Activated T-cell treated with anti-CD3 and anti-CD28 coated beads for 48 hours (primary cell): ENCODE results near the gene CNTNAP4.

Experiments used
- DNase-seq: peaks from one replicate; pipeline ENCODE4 v3.0.0-alpha.2; 2020; ENCODE audit warnings: low read depth

CNTNAP4 gene

GRCh38 chr16:76490036-76490639 is 212.9 kb downstream of the CNTNAP4 start:
- DNase-seq = no peak

DNA sequence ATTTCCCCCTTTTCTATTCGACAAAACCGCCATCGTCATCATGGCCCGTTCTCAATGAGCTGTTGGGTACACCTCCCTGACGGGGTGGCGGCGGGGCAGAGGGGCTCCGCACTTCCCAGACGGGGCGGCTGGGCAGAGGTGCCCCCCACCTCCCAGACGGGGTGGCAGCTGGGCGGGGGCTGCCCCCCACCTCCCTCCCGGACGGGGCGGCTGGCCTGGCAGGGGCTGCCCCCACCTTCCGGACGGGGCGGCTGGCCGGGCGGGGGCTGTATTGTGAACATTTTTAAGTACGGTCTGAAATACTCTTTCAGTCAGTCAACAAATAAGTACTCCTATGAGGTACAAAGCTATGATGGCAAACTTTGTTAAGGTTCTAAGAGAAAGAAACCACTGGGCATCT is 222.8 kb downstream of the CNTNAP4 start:
- no peak for DNase-seq

- DNase-seq = no peak
These were observed 224.9 kb downstream of the CNTNAP4 start for GRCh38 chr16:76502063-76502462.

- DNase-seq = no peak
These were observed 225.4 kb downstream of the CNTNAP4 start for GRCh38 chr16:76502555-76502954.

GRCh38 chr16:76503091-76503490 is 225.9 kb downstream of the CNTNAP4 start:
- DNase-seq = no peak

- no peak for DNase-seq
These were observed 234.0 kb downstream of the CNTNAP4 start for GRCh38 chr16:76511203-76511602.

- DNase-seq = no peak
These were observed 241.6 kb downstream of the CNTNAP4 start for GRCh38 chr16:76518781-76519180.

DNA sequence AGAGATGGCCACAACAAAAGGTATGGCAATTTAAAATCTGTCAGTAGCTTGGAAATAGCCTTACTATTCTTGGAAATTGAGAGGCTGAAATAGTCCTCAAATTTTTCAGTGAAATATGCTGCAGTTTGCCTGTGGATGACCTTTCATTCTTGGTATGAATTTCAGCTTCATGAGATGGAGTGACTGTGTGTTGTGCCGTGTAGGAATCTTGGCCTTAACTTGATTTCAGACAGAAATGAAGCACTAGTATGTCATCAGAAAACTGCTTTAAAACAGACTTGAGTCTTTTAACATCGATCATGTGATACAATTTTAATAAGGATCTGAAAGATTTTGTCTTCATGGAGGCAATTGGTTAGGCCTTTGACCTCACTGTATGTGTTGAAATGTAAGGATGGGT is 247.2 kb downstream of the CNTNAP4 start:
- no peak for DNase-seq

DNA sequence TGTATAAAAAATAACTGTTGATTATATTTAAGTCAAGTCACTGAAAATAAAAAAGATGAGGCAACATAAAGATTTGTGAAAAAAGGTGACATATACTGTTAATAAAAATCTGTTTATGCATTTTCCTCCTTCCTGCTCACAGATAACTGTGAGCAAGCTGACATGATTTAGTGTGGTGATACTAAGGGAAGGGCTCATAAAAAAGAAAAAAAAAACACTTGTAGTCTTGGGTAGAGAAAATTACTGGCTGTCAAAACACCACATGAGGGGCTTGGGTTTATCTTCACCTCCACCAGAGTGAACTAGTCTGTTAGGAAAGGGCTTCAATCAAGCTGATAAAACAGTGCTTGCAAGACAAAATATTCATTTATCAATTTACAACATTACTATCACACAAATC is 247.6 kb downstream of the CNTNAP4 start:
- DNase-seq = no peak

DNA sequence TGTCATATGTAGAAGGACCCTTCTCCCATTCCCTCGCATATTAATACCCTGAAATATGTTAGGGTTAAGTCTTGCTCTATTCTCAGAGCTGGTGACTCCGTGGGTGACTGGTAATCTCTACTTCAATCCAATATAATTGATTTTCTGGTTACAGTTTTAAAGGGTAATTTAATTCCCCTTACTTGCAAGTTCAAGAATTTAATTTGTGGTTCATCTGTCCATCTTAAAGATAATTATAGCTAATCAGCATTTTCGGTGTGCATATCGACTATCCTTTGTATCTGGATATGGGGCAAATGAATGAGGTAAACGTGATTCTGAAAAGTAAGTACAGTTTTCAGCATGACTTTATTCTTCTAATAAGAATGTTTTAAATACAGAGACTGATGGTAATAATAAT is 250.0 kb downstream of the CNTNAP4 start:
- DNase-seq = no peak

DNA sequence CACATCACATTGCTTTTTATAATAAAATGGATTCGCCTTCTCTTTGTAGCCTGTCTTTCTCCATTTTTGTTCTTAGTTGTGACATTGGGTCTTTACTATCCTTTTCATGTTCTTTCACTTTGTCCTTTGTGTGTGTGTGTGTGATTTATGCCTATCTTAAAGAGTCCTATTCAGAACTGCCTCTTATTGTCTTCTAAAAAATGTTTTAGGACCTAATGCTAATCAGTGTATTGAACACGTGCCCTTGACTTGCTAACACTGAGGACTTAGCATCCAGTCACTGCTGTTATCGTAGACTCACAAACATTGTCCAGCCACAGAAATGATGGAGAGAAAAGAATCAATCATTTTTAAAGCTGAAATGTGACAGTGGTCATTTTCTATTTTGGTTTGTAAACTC is 251.9 kb downstream of the CNTNAP4 start:
- DNase-seq = no peak

GRCh38 chr16:76531236-76531635 is 254.0 kb downstream of the CNTNAP4 start:
- no peak for DNase-seq

DNA sequence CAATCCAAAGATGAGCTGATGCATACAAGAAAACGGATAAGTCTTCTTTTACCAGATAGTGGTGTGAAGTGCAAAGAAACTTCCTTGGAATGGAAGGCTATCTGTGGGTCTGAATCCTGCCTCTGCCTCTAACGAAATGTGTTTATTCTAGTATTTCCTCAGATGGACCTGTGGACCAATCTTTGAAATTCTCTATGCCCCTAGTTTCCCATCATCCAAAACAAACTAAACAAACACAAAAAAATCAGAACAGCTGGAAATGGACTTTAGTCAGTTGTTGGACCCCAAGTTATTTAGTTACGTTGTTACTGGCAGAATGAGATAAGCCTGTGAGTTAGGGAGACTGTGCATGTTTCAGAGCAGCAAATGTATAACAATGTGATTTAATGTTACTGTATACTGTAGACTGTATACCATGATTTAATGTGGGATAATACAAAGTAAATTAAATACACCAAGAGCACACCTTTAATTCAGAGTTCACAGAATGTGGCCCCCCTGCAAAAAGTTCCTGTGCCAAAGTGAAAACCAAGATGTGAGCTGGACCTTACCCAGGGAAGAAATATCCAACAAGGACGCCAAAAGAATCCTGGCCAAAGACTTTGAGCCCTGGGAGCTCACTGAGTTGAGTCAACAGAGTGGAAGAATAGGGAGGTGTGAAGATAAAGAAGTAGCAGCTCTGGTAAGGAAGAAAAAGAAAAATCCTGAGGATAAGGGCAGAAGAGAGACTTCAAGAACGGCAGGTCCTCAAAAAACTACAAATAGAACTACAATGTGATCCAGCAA is 255.2 kb downstream of the CNTNAP4 start:
- no peak for DNase-seq

- no peak for DNase-seq
These were observed 262.4 kb downstream of the CNTNAP4 start for GRCh38 chr16:76539609-76540008.

GRCh38 chr16:76541070-76541469 is 263.9 kb downstream of the CNTNAP4 start:
- no peak for DNase-seq

GRCh38 chr16:76565542-76565941 is 288.3 kb downstream of the CNTNAP4 start:
- no peak for DNase-seq

DNA sequence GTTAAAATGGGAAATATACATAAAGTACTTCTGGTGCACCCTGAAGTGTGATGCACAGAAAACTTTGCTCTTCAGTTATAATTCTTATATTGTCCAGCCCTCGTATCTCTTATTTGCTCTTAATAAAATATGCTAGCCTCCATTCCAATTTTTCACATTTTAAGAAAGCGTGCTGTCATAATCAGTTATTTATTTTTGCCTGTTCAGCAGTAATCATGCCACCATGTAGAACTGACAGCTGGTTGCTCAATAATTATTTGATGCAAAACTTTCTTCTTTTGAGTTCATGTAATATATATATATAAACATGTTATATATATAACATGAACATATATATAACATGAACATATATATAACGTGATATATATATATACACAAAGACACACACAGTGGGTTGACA is 294.6 kb downstream of the CNTNAP4 start:
- DNase-seq = no peak

DNA sequence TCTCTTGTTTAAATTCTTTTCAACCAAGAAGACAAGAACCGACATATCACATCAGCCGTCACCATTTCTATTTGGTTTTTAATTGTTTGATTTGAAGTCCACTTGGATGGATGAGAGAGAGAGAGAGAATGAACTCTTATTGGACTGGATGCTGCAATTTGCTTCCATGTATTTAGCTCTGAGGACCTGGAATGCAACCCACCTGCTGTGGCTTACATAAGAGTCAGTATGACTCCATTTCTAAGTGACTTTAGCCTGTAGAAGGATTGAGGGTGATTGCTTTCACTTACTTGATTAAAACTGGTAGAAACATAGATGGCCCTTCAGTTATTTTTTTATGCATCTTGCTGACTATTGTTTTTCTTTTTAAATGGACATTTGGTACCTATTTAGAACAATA is 296.1 kb downstream of the CNTNAP4 start:
- no peak for DNase-seq

DNA sequence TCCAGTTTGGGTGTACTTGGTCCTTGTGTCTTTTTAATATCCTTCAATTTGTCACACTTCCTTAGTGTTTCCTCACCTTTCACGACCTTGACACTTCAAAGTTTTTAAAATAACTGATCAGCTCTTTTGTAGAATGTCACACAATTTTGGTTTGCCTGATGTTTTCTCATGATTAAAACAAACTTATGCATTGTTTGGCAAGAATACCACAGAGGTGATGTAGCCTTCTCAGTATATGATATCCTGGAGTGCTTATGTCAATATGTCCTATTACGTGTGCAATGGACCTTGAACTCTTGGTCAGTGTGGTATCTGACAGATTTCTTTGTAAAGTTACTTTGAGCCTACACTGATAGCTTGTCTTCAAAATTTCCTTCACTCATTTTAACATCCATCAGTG is 297.4 kb downstream of the CNTNAP4 start:
- DNase-seq = no peak

- DNase-seq = no peak
These were observed 299.3 kb downstream of the CNTNAP4 start for GRCh38 chr16:76576526-76576925.

DNA sequence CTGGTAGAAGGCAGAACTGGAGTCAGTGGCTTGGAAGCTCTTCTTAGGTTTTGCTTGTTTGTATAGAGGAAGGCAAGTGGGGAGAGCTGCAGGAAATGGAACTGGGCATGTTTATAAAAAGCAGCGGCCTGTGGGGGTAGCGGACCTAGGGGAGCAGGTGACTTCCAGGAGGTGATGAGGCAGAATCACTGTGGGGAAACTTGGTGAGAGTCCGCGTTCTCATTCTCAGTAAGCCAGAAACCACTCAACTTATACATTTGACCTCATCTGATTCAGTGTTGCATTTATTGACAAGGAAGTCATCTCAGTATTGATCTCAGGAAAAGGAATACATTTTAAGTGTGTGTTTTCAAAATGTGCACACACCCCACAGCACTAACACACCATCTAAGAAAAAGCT is 299.8 kb downstream of the CNTNAP4 start:
- DNase-seq = no peak

DNA sequence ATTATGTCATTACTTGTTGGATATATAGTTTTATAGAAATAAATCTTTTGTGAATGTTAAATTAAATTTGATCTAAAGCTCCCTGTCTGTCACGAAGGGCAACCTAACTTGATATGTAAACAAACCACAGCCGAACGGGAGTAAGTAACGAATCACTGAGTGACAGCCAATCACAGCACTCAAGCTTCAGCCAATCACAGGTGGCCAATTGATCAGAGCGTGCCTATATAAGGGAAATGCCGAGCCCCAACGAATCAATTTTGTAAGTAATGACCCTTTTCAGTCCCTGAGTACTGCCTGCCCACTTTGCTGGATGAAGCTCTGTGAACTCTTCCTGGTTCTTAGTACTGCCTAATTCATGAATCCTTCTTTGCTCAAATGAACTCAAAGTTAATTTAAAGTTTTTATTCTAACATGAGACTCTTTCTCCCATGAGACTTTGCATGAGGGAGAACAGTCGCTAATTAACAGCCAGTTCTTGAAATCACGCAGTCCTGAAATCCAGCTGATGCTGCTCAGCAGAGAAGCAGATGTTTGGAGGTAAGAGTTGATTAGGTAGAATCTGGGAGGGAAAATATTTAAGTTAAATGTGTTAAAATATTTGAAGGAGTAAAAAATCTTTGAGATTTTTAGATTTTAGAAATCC is 302.2 kb downstream of the CNTNAP4 start:
- DNase-seq = no peak

GRCh38 chr16:76583466-76583865 is 306.3 kb downstream of the CNTNAP4 start:
- DNase-seq = no peak
